HAP-1 (cell line): ENCODE results near the gene TIGD4.
A peak's percentile ranks its signal among the peaks of the same experiment; 100 is the strongest.
"Not testable (repeated sequence)": the region's sequence is repeated elsewhere in the genome, so short reads cannot be mapped to it uniquely, and the experiment has no call there.

Experiments
- DNase-seq, 2 experiments: peaks; one replicate each; pipeline ENCODE4 v3.0.0-alpha.2; 2016 to 2020; ENCODE audit warnings: low spot score in 2 of 2
- H3K27me3 ChIP-seq: fragments of 250-450 bp; sonication (Bioruptor Pico); 2 replicates; pipeline ENCODE4 v1.5.1; 2020; ENCODE audit warnings: low read depth, mild to moderate bottlenecking, moderate library complexity
- H3K36me3 ChIP-seq: fragments of 250-450 bp; sonication (Bioruptor Pico); replicated peaks from 2 replicates; pipeline ENCODE4 v1.5.1; 2020; ENCODE audit warnings: mild to moderate bottlenecking
- H3K4me1 ChIP-seq: fragments of 250-450 bp; sonication (Bioruptor Pico); 2 replicates; pipeline ENCODE4 v1.5.1; 2020; ENCODE audit warnings: mild to moderate bottlenecking
- H3K4me3 ChIP-seq: fragments of 250-450 bp; sonication (Bioruptor Pico); 2 replicates; pipeline ENCODE4 v1.5.1; 2020; ENCODE audit warnings: mild to moderate bottlenecking, moderate library complexity
- H3K9me3 ChIP-seq: fragments of 250-450 bp; sonication (Bioruptor Pico); 2 replicates; pipeline ENCODE4 v1.5.1; 2020; ENCODE audit warnings: mild to moderate bottlenecking, moderate library complexity
- in situ Hi-C: fragments of 300-500 bp; cut with MboI; formaldehyde crosslinking; loops from 3 replicates; pipeline ENCODE4 v1.14.3; 2020; ENCODE audit warnings: low sequenced_read_pairs, inconsistent platforms, mixed read lengths

TIGD4 gene

DNA sequence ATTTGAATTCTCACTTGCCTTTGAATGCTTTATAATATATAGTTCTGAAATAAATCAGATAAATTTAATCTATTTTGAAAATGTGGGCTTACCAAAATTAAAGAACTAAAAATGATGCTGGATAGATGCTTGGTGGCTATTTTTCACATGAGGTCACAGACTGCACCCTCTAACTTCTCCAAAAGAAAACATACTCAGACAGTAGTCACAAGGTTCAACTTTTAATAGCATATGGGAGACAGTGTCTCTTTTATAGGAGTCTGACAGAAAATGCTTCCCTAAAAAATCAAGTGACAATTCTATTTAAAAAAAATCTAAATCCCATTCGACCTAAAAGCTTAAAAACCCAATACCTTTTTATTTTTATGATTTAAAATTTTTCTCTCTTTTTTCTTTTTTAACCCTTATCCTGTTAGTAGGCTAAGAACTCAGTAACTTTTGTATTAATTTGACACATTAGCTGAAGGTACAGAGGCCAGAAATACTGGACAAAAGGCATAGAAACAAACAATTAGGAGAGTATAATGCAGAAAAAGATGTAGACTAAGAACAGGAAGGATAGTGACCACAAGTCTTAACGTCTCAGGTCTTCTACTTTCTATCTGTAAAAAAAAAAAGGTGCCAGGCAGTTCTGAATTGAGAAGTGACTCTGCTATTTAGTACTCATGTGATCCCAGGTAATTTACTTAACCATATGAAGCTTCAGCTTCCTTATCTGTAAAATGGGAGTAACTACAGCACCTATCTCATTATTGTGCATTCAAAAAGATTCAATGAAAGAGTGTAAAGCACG lies 7.6 kb downstream of the TIGD4 start:
- Histone ChIP-seq H3K4me3 (no peak overlapping the region), H3K9me3 (no peaks in the 10 kb centered on the region), H3K27me3 (no peaks in the 10 kb centered on the region), H3K36me3 (no peaks in the 10 kb centered on the region), H3K4me1 (no peaks in the 10 kb centered on the region)
- no peak for DNase-seq
- in situ Hi-C loops, result no loop called here

DNA sequence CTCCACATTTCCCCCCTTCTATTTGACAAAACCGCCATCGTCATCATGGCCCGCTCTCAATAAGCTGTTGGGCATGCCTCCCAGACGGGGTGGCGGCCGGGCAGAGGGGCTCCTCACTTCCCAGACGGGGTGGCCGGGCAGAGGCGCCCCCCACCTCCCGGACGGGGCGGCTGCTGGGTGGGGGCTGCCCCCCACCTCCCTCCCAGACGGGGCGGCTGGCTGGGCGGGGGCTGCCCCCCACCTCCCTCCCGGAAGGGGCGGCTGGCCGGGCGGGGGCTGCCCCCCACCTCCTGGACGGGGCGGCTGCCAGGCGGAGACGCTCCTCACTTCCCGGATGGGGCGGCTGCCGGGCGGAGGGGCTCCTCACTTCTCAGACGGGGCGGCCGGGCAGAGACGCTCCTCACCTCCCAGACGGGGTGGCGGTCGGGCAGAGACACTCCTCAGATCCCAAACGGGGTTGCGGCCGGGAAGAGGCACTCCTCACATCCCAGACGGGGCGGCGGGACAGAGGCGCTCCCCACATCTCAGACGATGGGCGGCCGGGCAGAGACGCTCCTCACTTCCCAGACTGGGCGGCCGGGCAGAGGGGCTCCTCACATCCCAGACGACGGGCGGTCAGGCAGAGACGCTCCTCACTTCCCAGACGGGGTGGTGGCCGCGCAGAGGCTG lies 14.3 kb downstream of the TIGD4 start:
- in situ Hi-C loops, DNase-seq: not testable (repeated sequence)

DNA sequence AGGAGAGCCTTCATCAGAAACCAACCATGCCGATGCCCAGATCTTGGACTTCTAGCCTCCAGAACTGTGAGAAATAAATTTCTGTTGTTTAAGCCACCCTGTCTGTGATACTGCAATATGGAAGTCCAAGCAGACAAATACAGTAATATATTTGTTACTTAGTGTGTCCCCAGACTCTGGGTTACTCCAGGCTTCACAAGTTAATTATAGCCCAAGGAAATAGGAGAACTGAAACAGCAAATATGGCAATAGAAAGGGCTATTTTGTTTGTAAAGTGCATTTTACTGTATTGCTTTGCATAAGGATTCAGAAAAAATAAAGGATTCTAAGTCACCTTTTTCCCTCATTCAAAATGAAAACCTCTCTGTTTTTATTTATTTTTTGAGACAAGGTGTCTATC lies 15.7 kb downstream of the TIGD4 start:
- in situ Hi-C loops, result no loop called here
- Histone ChIP-seq H3K36me3 (no peaks in the 10 kb centered on the region), H3K27me3 (no peaks in the 10 kb centered on the region), H3K4me3 (no peak overlapping the region), H3K9me3 (no peaks in the 10 kb centered on the region), H3K4me1 (no peaks in the 10 kb centered on the region)
- no peak for DNase-seq

More for the DNA sequence above, 14.3 kb downstream of the TIGD4 start:
- not testable (repeated sequence) for H3K4me1 ChIP-seq, H3K9me3 ChIP-seq, H3K36me3 ChIP-seq, H3K4me3 ChIP-seq, H3K27me3 ChIP-seq

DNA sequence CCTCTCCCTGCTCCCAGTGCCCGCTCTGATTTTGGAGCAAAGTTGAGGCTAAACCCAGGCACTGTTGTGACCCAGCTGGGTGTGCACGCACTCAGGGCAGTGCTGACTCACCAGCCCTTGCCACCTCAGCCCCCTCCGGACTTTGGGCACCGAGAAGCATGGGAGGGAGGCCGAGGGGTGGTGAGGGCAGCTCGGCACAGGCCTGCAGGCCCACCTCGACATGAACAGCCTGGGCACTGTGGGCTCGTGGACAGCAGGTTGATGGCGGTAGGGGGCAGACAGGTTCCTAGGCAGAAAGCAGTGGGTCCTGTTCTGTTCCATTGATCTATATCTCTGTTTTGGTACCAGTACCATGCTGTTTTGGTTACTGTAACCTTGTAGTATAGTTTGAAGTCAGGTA lies 30.9 kb downstream of the TIGD4 start:
- no peaks in the 10 kb centered on the region; the same call in 1 of the 2 replicates for H3K9me3 ChIP-seq
- no peak overlapping the region for H3K4me3 ChIP-seq
- no peak for DNase-seq
- no peaks in the 10 kb centered on the region for H3K36me3 ChIP-seq
- in situ Hi-C loops, result no loop called here
- no peaks in the 10 kb centered on the region for H3K27me3 ChIP-seq
- no peaks in the 10 kb centered on the region for H3K4me1 ChIP-seq

DNA sequence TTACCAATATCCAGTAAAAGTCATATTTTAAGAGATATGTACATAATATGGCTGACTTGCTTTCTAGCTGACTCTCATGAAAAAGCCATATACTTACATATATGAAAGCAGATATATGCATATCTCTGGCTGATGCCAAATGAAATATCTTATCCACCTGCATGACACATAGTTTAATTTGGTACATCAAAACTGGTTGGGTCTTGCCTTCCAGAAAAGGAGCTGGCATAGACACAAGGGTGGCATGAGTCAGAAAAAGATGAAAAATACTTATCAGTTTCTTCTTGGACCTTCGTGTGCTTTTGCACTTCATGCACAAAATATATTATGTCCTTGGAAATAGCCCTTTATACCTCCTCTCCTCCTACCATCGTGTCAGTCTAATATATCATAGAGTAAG lies 32.1 kb downstream of the TIGD4 start:
- no peak overlapping the region for H3K4me3 ChIP-seq
- DNase-seq, result no peak
- no peaks in the 10 kb centered on the region for H3K27me3 ChIP-seq
- in situ Hi-C loops, result no loop called here
- no peaks in the 10 kb centered on the region for H3K4me1 ChIP-seq
- H3K36me3 ChIP-seq, result no peaks in the 10 kb centered on the region
- no peaks in the 10 kb centered on the region; the same call in 1 of the 2 replicates for H3K9me3 ChIP-seq

DNA sequence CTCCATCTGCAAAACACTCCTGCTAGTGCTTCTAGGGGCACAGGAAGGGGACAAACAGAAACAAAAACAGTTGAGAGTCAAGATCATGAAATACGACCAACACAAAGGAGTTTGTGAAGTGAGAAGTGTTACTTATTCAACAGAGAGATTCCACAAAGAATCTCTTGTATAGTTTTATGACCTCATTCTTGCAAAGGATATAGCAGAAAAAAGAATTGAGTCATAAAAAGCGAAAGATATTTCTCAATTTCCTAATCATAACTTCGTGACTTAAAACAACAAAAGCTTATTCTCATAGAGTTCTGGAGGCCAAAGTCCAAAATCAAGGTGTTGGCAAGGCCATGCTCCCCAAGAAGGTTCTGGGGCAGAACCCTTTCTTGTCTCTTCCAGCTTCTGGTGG lies 40.7 kb downstream of the TIGD4 start:
- Histone ChIP-seq H3K4me3 (no peak overlapping the region), H3K36me3 (no peaks in the 10 kb centered on the region), H3K9me3 (no peaks in the 10 kb centered on the region), H3K27me3 (no peaks in the 10 kb centered on the region), H3K4me1 (peaks cover 10% of the 10 kb centered on the region)
- in situ Hi-C loops, result loop anchor here (5.0 kb wide), 1 partner anchor 237 kb away; no protein-coding TSS in a partner anchor
- no peak for DNase-seq

DNA sequence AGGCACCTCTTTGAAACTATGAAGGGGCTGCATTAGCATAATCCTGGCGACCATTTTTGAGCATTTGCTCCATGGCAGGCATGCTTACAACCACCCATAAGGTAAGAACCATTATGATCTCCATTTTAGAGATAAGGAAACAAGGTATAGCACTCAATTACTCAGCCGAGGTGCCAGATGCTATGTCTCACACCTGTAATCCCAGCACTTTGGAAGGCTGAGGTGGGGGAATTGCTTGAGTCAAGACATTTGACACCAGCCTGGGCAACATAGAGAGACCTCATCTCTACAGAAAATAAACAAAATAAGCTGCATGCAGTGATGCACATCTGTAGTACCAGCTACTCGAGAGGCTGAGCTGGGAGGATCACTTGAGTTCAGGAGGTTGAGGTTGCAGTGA lies 43.6 kb downstream of the TIGD4 start:
- H3K27me3 ChIP-seq, result no peaks in the 10 kb centered on the region
- no peak overlapping the region for H3K4me3 ChIP-seq
- DNase-seq, result no peak
- no peaks in the 10 kb centered on the region for H3K9me3 ChIP-seq
- in situ Hi-C loops, result loop anchor here (5.0 kb wide), 1 partner anchor 234 kb away; no protein-coding TSS in a partner anchor
- no peaks in the 10 kb centered on the region for H3K36me3 ChIP-seq
- H3K4me1 ChIP-seq, result peaks cover 10% of the 10 kb centered on the region

DNA sequence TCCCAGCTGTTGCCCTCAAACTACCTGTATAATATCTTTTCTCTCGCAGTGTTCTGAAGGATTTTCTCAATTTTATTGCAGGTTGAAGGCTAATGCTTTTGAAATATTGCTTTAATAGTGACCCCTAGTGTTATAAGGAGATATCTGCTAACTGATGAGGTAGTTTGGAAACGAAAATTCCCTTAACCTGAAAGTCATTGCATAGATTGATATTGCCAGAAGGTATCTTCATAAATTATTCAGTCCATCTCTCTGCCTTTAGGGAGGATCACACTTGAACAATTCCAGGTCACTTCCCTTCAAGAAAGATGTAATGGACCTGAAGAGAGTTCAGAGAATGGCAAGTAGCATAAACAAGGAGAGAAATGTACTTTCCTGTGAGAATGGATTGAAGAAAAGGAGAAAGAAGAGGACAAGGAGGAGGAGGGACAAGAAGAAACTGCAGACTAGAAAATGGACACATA lies 44.1 kb downstream of the TIGD4 start:
- Histone ChIP-seq H3K27me3 (no peaks in the 10 kb centered on the region), H3K36me3 (no peaks in the 10 kb centered on the region), H3K4me1 (peaks cover 10% of the 10 kb centered on the region), H3K9me3 (no peaks in the 10 kb centered on the region), H3K4me3 (no peak overlapping the region)
- peak in 1 of 2 experiments; percentile 60 for DNase-seq
- in situ Hi-C loops, result loop anchor here (5.0 kb wide), 1 partner anchor 233 kb away; no protein-coding TSS in a partner anchor

DNA sequence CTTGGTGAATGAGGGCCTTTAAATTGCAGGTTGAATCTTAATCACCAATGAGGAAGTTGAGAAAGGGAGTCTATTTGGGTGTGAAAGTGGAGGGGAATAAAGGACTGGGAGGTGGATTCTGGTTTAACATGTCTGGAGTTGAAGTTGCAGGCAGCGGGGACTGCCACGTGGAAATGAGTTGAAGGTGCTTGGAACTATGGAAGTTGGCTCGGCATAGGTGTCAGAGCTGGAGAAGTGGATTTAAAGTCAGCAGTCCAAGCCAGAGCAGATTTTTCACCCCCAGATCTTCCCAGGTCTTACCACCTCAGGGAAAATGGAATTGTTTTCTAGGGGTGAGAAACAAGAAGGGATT lies 44.9 kb downstream of the TIGD4 start:
- Histone ChIP-seq H3K4me1 (peaks cover 10% of the 10 kb centered on the region), H3K27me3 (no peaks in the 10 kb centered on the region), H3K9me3 (no peaks in the 10 kb centered on the region), H3K4me3 (no peak overlapping the region), H3K36me3 (no peaks in the 10 kb centered on the region)
- DNase-seq, result peak; percentile 23 to 69
- in situ Hi-C loops, result loop anchor here (5.0 kb wide), 1 partner anchor 232 kb away; no protein-coding TSS in a partner anchor

DNA sequence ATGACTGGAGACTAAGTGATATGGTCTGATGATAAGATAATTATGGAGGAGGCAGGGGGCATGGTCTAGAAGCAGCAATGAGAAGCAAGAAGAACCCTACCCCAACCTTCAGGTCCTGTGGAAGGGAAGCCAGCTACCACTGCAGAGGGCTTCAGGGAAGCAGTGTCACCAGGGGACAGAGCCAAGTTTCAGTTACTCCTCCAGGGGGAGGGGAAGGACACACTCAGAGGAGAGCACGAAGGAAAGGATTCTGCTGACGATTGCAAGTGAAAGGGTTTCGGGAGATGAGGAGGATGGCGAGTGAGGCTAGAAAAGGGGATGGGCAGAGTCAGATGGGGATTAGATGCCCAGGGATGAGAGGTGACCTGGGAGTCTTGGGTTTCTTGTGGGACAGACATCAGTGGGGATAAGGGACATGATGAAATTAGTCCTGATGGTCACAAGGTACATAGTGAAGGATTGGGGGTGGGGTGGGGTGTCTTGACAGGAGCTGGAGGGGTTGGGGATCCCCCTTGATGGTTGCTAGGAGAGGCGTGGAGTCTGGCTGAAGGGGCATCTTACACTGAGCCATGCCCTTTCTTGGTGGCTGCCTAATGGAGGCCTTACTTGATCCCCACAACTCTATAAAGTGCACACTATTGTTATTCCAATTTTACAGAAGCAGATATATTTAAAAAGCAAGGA lies 45.4 kb downstream of the TIGD4 start:
- Histone ChIP-seq H3K36me3 (no peaks in the 10 kb centered on the region), H3K9me3 (no peaks in the 10 kb centered on the region), H3K4me3 (no peak overlapping the region), H3K4me1 (peaks cover 10% of the 10 kb centered on the region), H3K27me3 (no peaks in the 10 kb centered on the region)
- peak in 1 of 2 experiments; percentile 15 for DNase-seq
- in situ Hi-C loops, result no loop called here

DNA sequence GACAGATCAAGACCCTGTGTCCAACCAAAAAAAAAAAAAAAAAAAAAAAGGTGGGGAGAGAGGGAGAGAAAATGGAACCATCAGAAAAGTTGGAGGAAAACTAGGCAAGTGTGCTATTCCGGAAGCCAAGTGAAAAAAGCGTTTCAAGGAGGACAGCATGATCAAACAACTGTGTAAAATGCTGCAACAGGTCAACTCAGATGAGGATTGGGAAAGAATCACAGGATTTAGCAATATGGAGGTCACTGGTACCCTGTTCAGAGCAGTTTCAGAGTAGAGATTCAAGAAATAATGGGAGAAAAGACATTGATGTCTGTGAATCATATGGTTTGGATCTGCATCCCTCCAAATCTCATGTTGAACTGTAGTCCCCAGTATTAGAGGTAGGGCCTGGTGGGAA lies 47.5 kb downstream of the TIGD4 start:
- in situ Hi-C loops, result no loop called here
- no peak for DNase-seq
- Histone ChIP-seq H3K27me3 (no peaks in the 10 kb centered on the region), H3K4me1 (peaks cover 10% of the 10 kb centered on the region), H3K36me3 (no peaks in the 10 kb centered on the region), H3K9me3 (no peaks in the 10 kb centered on the region), H3K4me3 (no peak overlapping the region)

DNA sequence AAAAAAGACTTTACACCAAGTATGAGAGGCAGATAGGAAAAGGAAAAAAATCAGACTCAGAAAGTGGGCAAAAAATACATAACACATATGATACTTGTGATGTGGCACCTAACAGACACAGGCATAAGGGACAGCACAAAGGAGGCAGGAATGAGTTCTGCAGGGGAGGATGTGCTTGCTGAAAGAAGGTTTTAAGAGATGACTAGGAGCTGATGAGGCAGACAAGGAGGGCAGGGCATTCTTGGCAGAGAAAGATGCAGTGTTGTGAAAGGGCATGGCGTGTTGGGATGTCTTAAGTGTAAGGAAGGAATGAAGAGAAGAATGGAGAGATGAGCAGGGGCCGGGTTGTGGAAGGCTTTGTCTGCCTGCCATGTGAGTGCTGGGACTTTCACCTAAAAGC lies 50.1 kb downstream of the TIGD4 start:
- no peak for DNase-seq
- Histone ChIP-seq H3K36me3 (no peaks in the 10 kb centered on the region), H3K27me3 (no peaks in the 10 kb centered on the region), H3K9me3 (no peaks in the 10 kb centered on the region), H3K4me1 (peaks cover 2% of the 10 kb centered on the region; the same call in 1 of the 2 replicates), H3K4me3 (no peak overlapping the region)
- in situ Hi-C loops, result no loop called here

DNA sequence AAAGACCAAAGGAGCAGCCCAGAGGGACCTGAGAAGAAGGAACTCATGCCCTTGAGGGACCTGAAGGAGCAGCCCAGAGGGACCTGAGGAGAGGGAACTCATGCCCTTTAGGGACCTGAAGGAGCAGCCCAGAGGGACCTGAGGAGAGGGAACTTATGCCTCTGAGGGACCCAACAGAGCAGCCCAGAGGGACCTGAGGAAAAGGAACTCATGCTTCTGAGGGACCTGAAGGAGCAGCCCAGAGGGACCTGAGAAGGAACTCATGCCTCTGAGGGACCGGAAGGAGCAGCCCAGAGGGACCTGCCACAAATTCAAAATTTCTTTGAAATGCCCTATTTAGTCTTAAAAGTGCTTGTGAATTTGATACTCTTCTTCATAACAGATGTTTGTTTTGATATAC lies 51.2 kb downstream of the TIGD4 start:
- Histone ChIP-seq H3K4me3 (no peak overlapping the region), H3K27me3 (no peaks in the 10 kb centered on the region), H3K4me1 (no peaks in the 10 kb centered on the region), H3K9me3 (no peaks in the 10 kb centered on the region), H3K36me3 (no peaks in the 10 kb centered on the region)
- in situ Hi-C loops, result no loop called here
- no peak for DNase-seq

DNA sequence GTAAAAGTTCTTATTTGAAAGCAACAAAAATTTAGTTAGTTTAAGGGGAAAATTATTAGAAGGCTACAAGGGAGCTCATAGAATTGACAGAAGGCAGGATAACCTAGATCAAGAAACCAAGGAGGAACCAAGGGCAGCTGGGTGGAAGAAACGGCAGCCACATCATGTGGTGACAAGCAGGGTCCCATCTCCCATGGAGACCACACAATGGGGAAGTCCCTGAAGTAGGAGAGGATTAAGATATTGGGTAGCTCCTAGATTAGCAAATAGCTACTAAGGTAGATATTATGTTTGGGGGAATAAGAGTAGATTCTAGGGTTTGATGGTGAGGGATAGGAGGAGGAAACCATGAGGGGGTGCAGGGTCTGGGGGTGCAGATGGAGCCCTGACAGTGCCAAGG lies 51.7 kb downstream of the TIGD4 start:
- Histone ChIP-seq H3K36me3 (no peaks in the 10 kb centered on the region), H3K27me3 (no peaks in the 10 kb centered on the region), H3K9me3 (no peaks in the 10 kb centered on the region), H3K4me3 (no peak overlapping the region), H3K4me1 (no peaks in the 10 kb centered on the region)
- DNase-seq, result no peak
- in situ Hi-C loops, result no loop called here
